ENCODE measurements around the gene TAAR5.
"Not testable (repeated sequence)": the region's sequence is repeated elsewhere in the genome, so short reads cannot be mapped to it uniquely, and the experiment has no call there.

The TAAR5 gene

GRCh38 chr6:132589454-132589853 lies at the start of gene TAAR5:
Gene TAAR5, minus strand, starts transcription at chr6:132589741. Its CDS starts 55 bp downstream, at chr6:132589686.
- Histone ChIP-seq H3K4me2 (ENCODE audit: low read depth, low read length) (no peak within 1 kb of the TSS), H3K9ac (ENCODE audit: low read length) (no peak within 1 kb of the TSS), H2AFZ (ENCODE audit: low read length) (no peak within 1 kb of the TSS), H3K4me1 (ENCODE audit: low read length) (no peaks in the 10 kb centered on the region), H3K27ac (ENCODE audit: low read length) (no peak within 1 kb of the TSS), H3K79me2 (ENCODE audit: low read length) (no peaks in the 10 kb centered on the region), H3K9me3 (replicated peaks; ENCODE audit: insufficient read depth, low read length) (no peaks in the 10 kb centered on the region), H3K27me3 (replicated peaks; ENCODE audit: insufficient read depth, low read length) (no peaks in the 10 kb centered on the region), H3K4me3 (ENCODE audit: low read length) (no peak within 1 kb of the TSS), H3F3A (ENCODE audit: insufficient read depth, low read length) (no peaks in the 10 kb centered on the region), H3K9me2 (replicated peaks; ENCODE audit: insufficient read depth, low read length) (no peaks in the 10 kb centered on the region), H3K36me3 (replicated peaks; ENCODE audit: insufficient read depth, low read length) (no peaks in the 10 kb centered on the region), H4K20me1 (ENCODE audit: insufficient read depth, low read length) (no peaks in the 10 kb centered on the region)
- no peak for DNase-seq
- TF ChIP-seq EZH2phosphoT487 (IDR thresholded peaks at IDR 0.05; ENCODE audit: low read length) = no peak
- TF ChIP-seq EZH2 (optimal IDR thresholded peaks at IDR 0.05; ENCODE audit: low read depth, low read length) = no peak
- TF ChIP-seq CTCF (IDR thresholded peaks at IDR 0.05; ENCODE audit: low read length) = no peak

GRCh38 chr6:132637135-132637534 lies 47.6 kb upstream of the TAAR5 start:
- not testable (repeated sequence) for H3F3A ChIP-seq (ENCODE audit: insufficient read depth, low read length); H3K27ac ChIP-seq (ENCODE audit: low read length); H3K4me2 ChIP-seq (ENCODE audit: low read depth, low read length); H2AFZ ChIP-seq (ENCODE audit: low read length); H3K36me3 ChIP-seq (replicated peaks; ENCODE audit: insufficient read depth, low read length); H3K9me3 ChIP-seq (replicated peaks; ENCODE audit: insufficient read depth, low read length); H3K9me2 ChIP-seq (replicated peaks; ENCODE audit: insufficient read depth, low read length); H3K27me3 ChIP-seq (replicated peaks; ENCODE audit: insufficient read depth, low read length); H3K4me3 ChIP-seq (ENCODE audit: low read length); H4K20me1 ChIP-seq (ENCODE audit: insufficient read depth, low read length); H3K4me1 ChIP-seq (ENCODE audit: low read length); H3K9ac ChIP-seq (ENCODE audit: low read length); DNase-seq; H3K79me2 ChIP-seq (ENCODE audit: low read length)

- H3K9me2 ChIP-seq (replicated peaks; ENCODE audit: insufficient read depth, low read length); H3K4me3 ChIP-seq (ENCODE audit: low read length); H3K9ac ChIP-seq (ENCODE audit: low read length); H3K4me2 ChIP-seq (ENCODE audit: low read depth, low read length); H3K9me3 ChIP-seq (replicated peaks; ENCODE audit: insufficient read depth, low read length); H4K20me1 ChIP-seq (ENCODE audit: insufficient read depth, low read length); H3F3A ChIP-seq (ENCODE audit: insufficient read depth, low read length); DNase-seq; H3K27me3 ChIP-seq (replicated peaks; ENCODE audit: insufficient read depth, low read length); H3K36me3 ChIP-seq (replicated peaks; ENCODE audit: insufficient read depth, low read length); H3K4me1 ChIP-seq (ENCODE audit: low read length); H3K27ac ChIP-seq (ENCODE audit: low read length); H2AFZ ChIP-seq (ENCODE audit: low read length); H3K79me2 ChIP-seq (ENCODE audit: low read length): not testable (repeated sequence)
Measured at GRCh38 chr6:132635906-132636305, 46.4 kb upstream of the TAAR5 start.

GRCh38 chr6:132635288-132635687 lies 45.7 kb upstream of the TAAR5 start:
- H4K20me1 ChIP-seq (ENCODE audit: insufficient read depth, low read length); H3K36me3 ChIP-seq (replicated peaks; ENCODE audit: insufficient read depth, low read length); H3K4me2 ChIP-seq (ENCODE audit: low read depth, low read length); H3K27me3 ChIP-seq (replicated peaks; ENCODE audit: insufficient read depth, low read length); H2AFZ ChIP-seq (ENCODE audit: low read length); H3K4me3 ChIP-seq (ENCODE audit: low read length); H3K9me2 ChIP-seq (replicated peaks; ENCODE audit: insufficient read depth, low read length); H3K79me2 ChIP-seq (ENCODE audit: low read length); DNase-seq; H3K4me1 ChIP-seq (ENCODE audit: low read length); H3K27ac ChIP-seq (ENCODE audit: low read length); H3K9me3 ChIP-seq (replicated peaks; ENCODE audit: insufficient read depth, low read length); H3F3A ChIP-seq (ENCODE audit: insufficient read depth, low read length); H3K9ac ChIP-seq (ENCODE audit: low read length): not testable (repeated sequence)

GRCh38 chr6:132634796-132635195 lies 45.3 kb upstream of the TAAR5 start:
- H3K36me3 ChIP-seq (replicated peaks; ENCODE audit: insufficient read depth, low read length) = no peaks in the 10 kb centered on the region
- peaks cover 8% of the 10 kb centered on the region; the same call in 1 of the 2 replicates for H3K4me1 ChIP-seq (ENCODE audit: low read length)
- H3K4me2 ChIP-seq (ENCODE audit: low read depth, low read length) = no peak overlapping the region
- no peaks in the 10 kb centered on the region for H3K27me3 ChIP-seq (replicated peaks; ENCODE audit: insufficient read depth, low read length)
- TF ChIP-seq EZH2 (optimal IDR thresholded peaks at IDR 0.05; ENCODE audit: low read depth, low read length) (no peak), EZH2phosphoT487 (IDR thresholded peaks at IDR 0.05; ENCODE audit: low read length) (no peak)
- no peaks in the 10 kb centered on the region for H3F3A ChIP-seq (ENCODE audit: insufficient read depth, low read length)
- no peak overlapping the region for H3K27ac ChIP-seq (ENCODE audit: low read length)
- H3K9me2 ChIP-seq (replicated peaks; ENCODE audit: insufficient read depth, low read length) = no peaks in the 10 kb centered on the region
- H3K4me3 ChIP-seq (ENCODE audit: low read length) = no peak overlapping the region
- no peak overlapping the region for H3K9ac ChIP-seq (ENCODE audit: low read length)
- no peaks in the 10 kb centered on the region for H4K20me1 ChIP-seq (ENCODE audit: insufficient read depth, low read length)
- no peak overlapping the region for H2AFZ ChIP-seq (ENCODE audit: low read length)
- no peak for DNase-seq
- no peaks in the 10 kb centered on the region for H3K79me2 ChIP-seq (ENCODE audit: low read length)
- H3K9me3 ChIP-seq (replicated peaks; ENCODE audit: insufficient read depth, low read length) = no peaks in the 10 kb centered on the region
